ENCODE data around the gene NPBWR2.

GRCh38 chr20:64130271-64130670 lies 22.9 kb upstream of the NPBWR2 start:
- TF ChIP-seq JUND (IDR thresholded peaks at IDR 0.05) (no peak), CTCF (IDR thresholded peaks at IDR 0.05; ENCODE audit: low read depth, low read length, missing input control) (no peak), YY1 (IDR thresholded peaks at IDR 0.05) (no peak), EGR1 (IDR thresholded peaks at IDR 0.05; ENCODE audit: low read depth in 2 of 2) (no peak), MAX (IDR thresholded peaks at IDR 0.05) (no peak), TAF1 (conservative IDR thresholded peaks at IDR 0.05) (no peak), RXRA (IDR thresholded peaks at IDR 0.05) (no peak)

Measured in liver (tissue), 3 donors.